K562 (cell line): ENCODE results near the gene FAM83E. TPM values are rescaled to one million over a fixed set of nuclear protein-coding genes. Genes with fewer than 3 reads are reported as not detected.

Experiments
- ATAC-seq: fragments of 200-7000 bp; cut with Tn5 transposase; 3 replicates; pipeline ENCODE4 v1.9.1; 2020; ENCODE audit warnings: moderate library complexity
- BruUV-seq: library from RNA; stranded (reverse); fragments of 400-500 nt; replicated peaks from 2 replicates; lab custom pipeline; 2021; lab: Mats Ljungman, UMichigan
- CTCF ChIA-PET: fragments of 300-600 bp; formaldehyde crosslinking; extraction: SDS; loops from one replicate; lab custom pipeline; 2021; ENCODE audit warnings: low intra/inter-chr PET ratio; lab: Yijun Ruan, JAX
- POLR2A ChIA-PET: fragments of 300-600, 350-650 bp; sonication (Branson Sonifier 250); formaldehyde crosslinking; extraction: SDS; loops from one replicate; lab custom pipeline; 2021; ENCODE audit warnings: antibody characterized with exemption, inconsistent platforms; lab: Yijun Ruan, JAX
- DNase-seq, 4 experiments: peaks; one replicate each; pipeline versions ENCODE4 v3.0.0 to v3.0.0-alpha.2; 2011 to 2018; ENCODE audit warnings: low spot score in 3 of 4, mixed read lengths in 3 of 4; ENCODE audit errors: extremely low read depth in 1 of 4
- FAIRE-seq: peaks from 2 replicates; lab custom pipeline; 2011; peaks lifted over from hg19 to GRCh38; lab: Jason Lieb, UNC
- H2AFZ ChIP-seq: 2 replicates; pipeline ENCODE4 v1.6.0; 2011; ENCODE audit warnings: low read depth, low read length, control low read depth, inconsistent platforms
- H3K27ac ChIP-seq: fragments of 200-600 bp; 3 replicates; pipeline ENCODE4 v1.8.0; 2011; ENCODE audit warnings: low read depth, mild to moderate bottlenecking, control low read depth, inconsistent platforms, low read length, moderate library complexity, mixed read lengths; ENCODE audit errors: extremely low read depth
- H3K27me3 ChIP-seq, 2 experiments: fragments of 300-600 bp in 1 of 2; 2 replicates in 1 of 2; 3 replicates in 1 of 2; pipeline versions ENCODE4 v1.6.0 to v1.8.0; 2011; ENCODE audit warnings: inconsistent platforms in 2 of 2, low read length in 2 of 2, mild to moderate bottlenecking in 1 of 2, mixed read lengths in 1 of 2, moderate library complexity in 1 of 2; ENCODE audit not compliant: control insufficient read depth in 2 of 2, insufficient read depth in 2 of 2
- H3K36me3 ChIP-seq: fragments of 300-600 bp; 3 replicates; pipeline ENCODE4 v1.8.0; 2011; ENCODE audit warnings: mild to moderate bottlenecking, low read length, inconsistent platforms; ENCODE audit not compliant: control insufficient read depth, insufficient read depth
- H3K4me1 ChIP-seq, 2 experiments: fragments of 200-600 bp in 1 of 2; replicated peaks in 1 of 2; 2 replicates in 1 of 2; 3 replicates in 1 of 2; pipeline versions ENCODE4 v1.5.1 to v1.8.0; 2011; ENCODE audit warnings: inconsistent platforms in 2 of 2, low read length in 2 of 2, mild to moderate bottlenecking in 1 of 2, mixed read lengths in 1 of 2, moderate library complexity in 1 of 2; ENCODE audit not compliant: control insufficient read depth in 2 of 2, insufficient read depth in 2 of 2
- H3K4me2 ChIP-seq: 2 replicates; pipeline ENCODE4 v1.6.1; 2011; ENCODE audit warnings: low read length, control low read depth, inconsistent platforms, mixed read lengths; ENCODE audit not compliant: insufficient read depth
- H3K4me3 ChIP-seq: fragments of 200-600 bp; sonication (generic), shearing (Covaris generic); 2 replicates; pipeline ENCODE4 v1.5.1; 2016; ENCODE audit warnings: control low read depth, inconsistent platforms
- H3K79me2 ChIP-seq: fragments of 200-600 bp; 3 replicates; pipeline ENCODE4 v1.8.0; 2011; ENCODE audit warnings: low read length, inconsistent platforms; ENCODE audit not compliant: control insufficient read depth, insufficient read depth
- H3K9ac ChIP-seq, 2 experiments: 2 replicates each; pipeline versions ENCODE4 v1.6.0 to v1.6.1; 2011; ENCODE audit warnings: low read depth in 2 of 2, low read length in 2 of 2, control low read depth in 1 of 2, inconsistent platforms in 1 of 2, mild to moderate bottlenecking in 1 of 2, mixed read lengths in 1 of 2; ENCODE audit not compliant: insufficient read depth in 1 of 2
- H3K9me1 ChIP-seq: one replicate; pipeline ENCODE4 v1.6.0; 2011; ENCODE audit warnings: inconsistent platforms, mild to moderate bottlenecking, low read length, moderate library complexity; ENCODE audit not compliant: control insufficient read depth, insufficient read depth
- H3K9me3 ChIP-seq: replicated peaks from 2 replicates; pipeline ENCODE4 v1.5.1; 2011; ENCODE audit warnings: low read depth, low read length, inconsistent platforms; ENCODE audit not compliant: control insufficient read depth, insufficient read depth
- H4K20me1 ChIP-seq: replicated peaks from 2 replicates; pipeline ENCODE4 v1.6.1; 2011; ENCODE audit warnings: low read length, inconsistent platforms, mixed read lengths; ENCODE audit not compliant: control insufficient read depth, insufficient read depth
- BCOR ChIP-seq: fragments of 450-650 bp; IDR thresholded peaks from 2 replicates; pipeline ENCODE4 v1.6.1; 2016
- CHD4 ChIP-seq: fragments of 200-600 bp; sonication (generic); IDR thresholded peaks from 3 replicates; pipeline ENCODE4 v1.6.1; 2012; ENCODE audit warnings: low read depth, mild to moderate bottlenecking, mixed read lengths, low read length, inconsistent platforms; ENCODE audit not compliant: insufficient read depth, insufficient replicate concordance, poor library complexity, severe bottlenecking
- MAFK ChIP-seq: IDR thresholded peaks from 2 replicates; pipeline ENCODE4 v1.6.1; 2011; ENCODE audit warnings: low read length, improper control_type of control experiment
- MTA2 ChIP-seq: fragments of 450-650 bp; IDR thresholded peaks from 2 replicates; pipeline ENCODE4 v1.6.1; 2016; ENCODE audit warnings: low read depth
- SPI1 ChIP-seq: IDR thresholded peaks from 2 replicates; pipeline ENCODE4 v1.6.1; 2011; ENCODE audit warnings: low read depth, low read length, control low read depth, borderline replicate concordance
- ZBTB40 ChIP-seq, 2 experiments: fragments of 450-650 bp in 1 of 2; sonication (generic) in 1 of 2; formaldehyde crosslinking in 1 of 2; IDR thresholded peaks; 2 replicates each; pipeline versions ENCODE4 v1.7.1 to v1.9.0; 2016 to 2022; ENCODE audit warnings: inconsistent platforms in 1 of 2, mild to moderate bottlenecking in 1 of 2, missing genetic modification reagents in 1 of 2
- ZNF174 ChIP-seq: fragments of 250-450 bp; sonication (Bioruptor Pico); IDR thresholded peaks from 2 replicates; pipeline ENCODE4 v1.4.0; 2020; ENCODE audit warnings: mild to moderate bottlenecking
- WGBS: fragments of 100-300 bp; shearing (Covaris generic); methylation state at CpG from one replicate; pipeline ENCODE4 v1.1.6; 2016; ENCODE audit warnings: low coverage, mixed read lengths; ENCODE audit not compliant: insufficient coverage; ENCODE audit errors: missing lambda C conversion rate; 5-methylcytosine and 5-hydroxymethylcytosine counted together
- in situ Hi-C: fragments of 300-500 bp; cut with MboI; formaldehyde crosslinking; loops from 4 replicates; pipeline ENCODE4 v1.15.0; 2018; ENCODE audit warnings: inconsistent platforms, mixed read lengths
- intact Hi-C: fragments of 100-400 bp; cut with micrococcal nuclease; formaldehyde crosslinking; loops from 2 replicates; pipeline ENCODE4 v1.14.2; 2022
- polyA plus RNA-seq, 8 experiments: library from polyadenylated mRNA; depleted of rRNA in 4 of 8; stranded (reverse) in 5 of 8; unstranded in 3 of 8; fragments of >200 nt; fragmentation: Nextera tagmentation in 2 of 8; fragmentation: Illumina TruSeq in 1 of 8; extraction: Ambion mirVana in 2 of 8; extraction: Trizol in 1 of 8; gene quantifications; 2 replicates each; pipeline versions ENCODE4 v1.2.1 to v1.2.3, GENCODE V29; 2011 to 2014; ENCODE audit warnings: inconsistent platforms in 1 of 8, missing spikeins in 1 of 8
- total RNA-seq, 7 experiments: library from RNA; depleted of rRNA in 6 of 7; stranded (reverse); fragments of >200 nt in 6 of 7; fragmentation: Illumina TruSeq in 2 of 7; extraction: Trizol in 2 of 7; gene quantifications; 2 replicates each; pipeline versions ENCODE4 v1.2.1 to v1.2.3, GENCODE V29; 2011 to 2021; ENCODE audit warnings: low replicate concordance in 1 of 7

Gene FAM83E
- total and polyA plus RNA-seq, 9 of the 15 experiments (the other 6 are each of a cell fraction or from before 2014, with no cell fraction given) = 0.15 to 0.87 (median 0.29) TPM; not detected in 4

GRCh38 chr19:48633148-48634035 lies 18.5 kb upstream of the FAM83E start:
- H2AFZ ChIP-seq = peak overlapping the region; percentile 86; the same call in 1 of the 2 replicates
- intact Hi-C loops (no loop called here), in situ Hi-C loops (no loop called here)
- ChIA-PET CTCF (no interaction called here), POLR2A (interaction anchor here (0.5 to 2.4 kb wide), 13 partner anchors 9 to 1654 kb away, joined by 3 to 18 read pairs (median 3); partner anchors contain the start of genes DHDH, RPL18, SPACA4 and SPHK2)
- H3K36me3 ChIP-seq = peaks cover 2% of the 10 kb centered on the region; the same call in 1 of the 3 replicates
- H3K4me2 ChIP-seq = peak overlapping the region; percentile 83
- H3K9me1 ChIP-seq = peaks cover 4% of the 10 kb centered on the region
- H3K79me2 ChIP-seq = peaks cover 10% of the 10 kb centered on the region; the same call in 2 of the 3 replicates
- H3K9me3 ChIP-seq = no peaks in the 10 kb centered on the region
- H3K27me3 ChIP-seq = no peaks in the 10 kb centered on the region
- H3K27ac ChIP-seq = peak overlapping the region; percentile 88
- WGBS = 23% methylated on average over 22 of the region's 22 CpGs
- ATAC-seq = no peak
- peak; percentile 88 for FAIRE-seq
- BruUV-seq = no TSS peak
- H4K20me1 ChIP-seq = no peaks in the 10 kb centered on the region
- H3K4me3 ChIP-seq = no peak overlapping the region
- peak overlapping the region; percentile 59 to 61 for H3K9ac ChIP-seq
- DNase-seq = peak; percentile 49 to 92 (median 56)
- peaks cover 36 to 85% of the 10 kb centered on the region in 2 experiments for H3K4me1 ChIP-seq
- TF ChIP-seq MTA2 (peak; percentile 31; the same call in 1 of the 2 replicates), SPI1 (no peak), ZBTB40 (IDR thresholded peaks at IDR 0.05) (no peak), ZBTB40 (CRISPR knock-in tag; IDR thresholded peaks at IDR 0.05) (no peak), CHD4 (no peak), BCOR (peak; percentile 7; the same call in 1 of the 2 replicates), ZNF174 (CRISPR knock-in tag) (no peak), MAFK (no peak)
